GM19351 (cell line): Measurements from ENCODE around the gene DHRS7.

Source experiments
- ATAC-seq: cut with Tn5 transposase; IDR thresholded peaks from one replicate; pipeline ENCODE4 v1.9.1; 2021; ENCODE audit warnings: mild to moderate bottlenecking, moderate library complexity; ENCODE audit not compliant: unreplicated experiment

The DHRS7 gene, protein sequence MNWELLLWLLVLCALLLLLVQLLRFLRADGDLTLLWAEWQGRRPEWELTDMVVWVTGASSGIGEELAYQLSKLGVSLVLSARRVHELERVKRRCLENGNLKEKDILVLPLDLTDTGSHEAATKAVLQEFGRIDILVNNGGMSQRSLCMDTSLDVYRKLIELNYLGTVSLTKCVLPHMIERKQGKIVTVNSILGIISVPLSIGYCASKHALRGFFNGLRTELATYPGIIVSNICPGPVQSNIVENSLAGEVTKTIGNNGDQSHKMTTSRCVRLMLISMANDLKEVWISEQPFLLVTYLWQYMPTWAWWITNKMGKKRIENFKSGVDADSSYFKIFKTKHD

DNA sequence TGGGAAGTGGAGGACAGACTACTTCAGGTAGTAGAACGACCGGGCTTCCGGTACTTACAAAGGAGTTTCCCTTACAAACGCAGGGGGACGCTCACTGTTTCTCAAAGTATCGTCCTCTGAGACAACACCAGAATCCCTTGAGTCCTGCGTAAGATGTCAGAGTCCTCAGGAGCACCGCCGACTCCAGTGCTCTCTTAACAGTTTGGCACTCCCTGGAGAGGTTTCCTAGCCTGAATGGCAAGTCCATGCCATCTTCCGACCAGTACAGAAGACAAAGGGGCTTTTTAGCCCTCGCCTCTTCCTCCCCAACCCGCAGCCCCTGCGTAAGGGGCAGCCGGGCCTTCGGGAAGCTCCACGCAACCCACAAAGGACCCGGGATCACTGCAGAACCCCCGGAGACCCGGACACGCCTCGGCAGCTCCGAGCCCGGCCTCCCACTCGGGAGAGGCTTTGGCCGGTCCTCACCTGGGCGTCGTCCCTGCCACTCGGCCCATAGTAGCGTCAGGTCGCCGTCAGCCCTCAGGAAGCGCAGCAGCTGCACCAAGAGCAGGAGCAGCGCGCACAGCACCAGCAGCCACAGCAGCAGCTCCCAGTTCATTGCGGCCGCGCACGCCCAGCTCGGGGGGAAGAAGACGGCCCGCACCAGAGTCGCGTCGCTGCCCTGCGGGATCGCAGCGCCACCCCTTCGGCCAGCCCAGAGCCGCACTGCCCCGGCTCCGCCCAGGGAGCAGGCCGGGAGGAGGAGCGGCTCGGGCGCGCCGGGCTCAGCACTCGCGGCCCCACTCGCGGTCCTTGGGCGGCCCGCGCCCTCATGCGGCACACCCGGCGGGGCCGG is at the start of gene DHRS7:
TSS of gene DHRS7 (minus strand) at position 687 of the 835 bp plus-strand sequence. CDS start at position 598, 89 bp downstream.
- ATAC-seq: peak; percentile 86

DNA sequence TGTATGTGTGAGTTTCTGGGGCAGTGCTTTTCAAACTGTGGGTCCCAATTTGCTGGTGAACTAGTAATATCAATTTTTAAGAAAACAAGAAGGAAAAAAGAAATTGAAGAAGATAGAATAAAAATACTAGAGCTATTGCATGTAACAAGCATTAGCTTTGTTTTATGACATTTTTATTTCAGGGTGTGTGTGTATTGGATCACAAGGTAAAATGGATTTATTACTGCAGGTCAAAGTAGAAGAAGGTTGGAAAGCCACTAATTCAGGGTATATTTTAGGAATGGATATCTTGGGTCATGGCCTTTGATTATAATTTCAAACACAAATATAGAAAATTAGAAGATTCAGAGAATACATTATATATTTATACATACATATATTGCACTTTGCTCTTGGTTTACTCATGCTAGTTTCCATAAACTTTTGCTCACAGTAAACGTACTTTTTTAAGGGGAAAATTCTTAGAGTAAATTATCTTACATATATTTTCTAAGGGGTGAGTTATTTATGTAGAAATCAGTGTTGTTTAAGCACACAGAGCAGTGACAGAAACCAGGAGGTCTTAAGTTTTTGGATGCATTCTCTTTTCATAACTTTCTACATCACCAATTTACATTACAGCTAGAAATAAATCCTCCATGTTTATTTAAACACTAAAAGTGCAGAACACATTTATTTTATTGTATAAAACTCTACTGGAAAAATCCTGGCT is 49.4 kb upstream of the DHRS7 start:
- ATAC-seq: no peak

DNA sequence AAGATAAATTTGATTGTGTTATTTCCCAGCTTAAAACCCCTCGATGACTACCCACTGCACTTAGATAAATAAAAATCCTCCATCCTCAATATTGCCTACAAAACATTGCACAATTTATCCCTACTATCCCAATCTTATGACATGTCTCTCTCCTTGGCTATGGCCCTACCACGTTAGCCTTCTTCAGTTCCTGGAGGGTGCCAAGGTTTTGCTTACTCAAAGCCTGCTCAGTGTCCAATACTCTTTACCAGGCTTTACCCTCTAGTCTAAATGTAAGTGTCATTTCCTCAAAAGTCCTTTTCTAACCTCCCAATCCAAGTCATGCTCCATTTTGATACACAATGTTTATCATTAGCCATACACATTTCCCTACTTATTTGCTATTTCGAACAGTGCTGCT is 48.8 kb upstream of the DHRS7 start:
- no peak for ATAC-seq

DNA sequence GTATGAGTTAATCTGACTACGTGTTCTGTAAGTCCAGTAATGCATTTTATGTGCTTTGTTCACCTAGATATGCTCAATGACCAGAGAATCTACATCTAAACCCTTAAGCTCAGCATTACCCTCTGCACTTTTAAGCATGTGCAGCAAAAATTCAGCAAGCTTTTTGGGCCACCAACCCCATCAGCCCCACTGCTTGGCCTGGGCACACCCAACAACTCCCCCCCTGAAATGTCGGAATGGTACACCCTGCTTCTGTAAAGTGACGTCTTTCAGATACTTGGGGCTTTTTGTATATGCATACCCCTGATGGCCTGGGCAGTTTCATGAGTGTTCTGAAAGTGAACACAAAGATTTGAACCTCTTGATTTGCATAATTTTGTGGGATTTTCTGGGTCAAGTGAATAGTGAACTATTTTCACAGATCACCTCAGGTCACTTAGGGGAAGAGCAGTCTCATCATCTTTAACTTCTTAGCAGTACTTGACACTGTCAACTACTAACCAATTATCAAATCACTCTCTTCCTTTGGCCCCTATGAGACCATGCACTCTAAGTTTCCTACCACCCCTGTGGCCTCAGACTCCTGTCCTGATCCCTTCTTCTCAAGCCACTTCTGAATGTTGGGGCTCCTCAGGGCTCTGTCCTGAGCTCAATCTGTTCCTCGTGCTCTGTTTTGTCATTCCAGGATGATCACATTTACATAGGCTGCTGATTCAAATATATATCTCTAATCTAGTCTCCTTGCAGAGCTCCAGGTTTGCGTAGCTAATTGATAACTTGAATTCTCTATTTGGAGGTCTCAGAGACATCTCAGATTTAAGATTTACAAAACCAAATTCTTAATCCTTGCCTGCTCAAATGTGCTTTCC is 47.5 kb upstream of the DHRS7 start:
- ATAC-seq: peak; percentile 89

DNA sequence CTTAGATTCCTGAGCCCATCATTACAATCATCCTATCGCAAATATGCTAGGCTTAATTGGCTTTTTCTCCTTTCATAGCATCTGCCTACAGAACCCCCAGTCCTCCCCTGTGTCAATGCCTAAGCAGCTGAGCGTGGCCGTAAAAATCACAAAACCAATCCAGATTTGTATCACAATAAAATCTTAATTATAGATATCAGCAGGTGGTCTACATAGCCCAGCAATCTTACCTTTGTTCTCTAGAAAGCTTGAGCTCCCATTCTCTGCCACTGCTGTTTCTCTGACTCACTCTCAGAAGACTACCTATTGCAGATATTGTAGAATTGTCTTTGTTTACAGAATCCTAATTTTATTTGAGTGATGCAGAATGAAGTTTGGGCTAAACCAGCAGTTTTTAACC is 46.0 kb upstream of the DHRS7 start:
- no peak for ATAC-seq

DNA sequence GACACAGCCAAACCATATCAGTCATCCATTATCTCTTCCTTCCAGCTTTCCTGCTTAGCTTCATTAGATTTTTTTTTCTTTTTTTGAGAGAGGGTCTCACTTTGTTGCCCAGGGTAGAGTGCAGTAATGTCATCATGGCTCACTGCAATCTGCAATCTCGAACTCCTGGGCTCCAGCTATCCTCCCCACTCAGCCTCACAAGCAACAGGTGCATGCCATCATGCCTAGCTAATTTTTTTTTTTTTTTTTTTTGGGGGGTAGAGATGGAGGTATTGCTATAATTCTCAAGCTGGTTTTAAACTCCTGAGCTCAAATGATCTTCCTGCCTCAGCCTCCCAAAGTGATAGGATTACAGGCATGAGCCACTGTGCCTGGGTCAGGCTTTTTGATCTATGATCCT is 45.5 kb upstream of the DHRS7 start:
- ATAC-seq: no peak

DNA sequence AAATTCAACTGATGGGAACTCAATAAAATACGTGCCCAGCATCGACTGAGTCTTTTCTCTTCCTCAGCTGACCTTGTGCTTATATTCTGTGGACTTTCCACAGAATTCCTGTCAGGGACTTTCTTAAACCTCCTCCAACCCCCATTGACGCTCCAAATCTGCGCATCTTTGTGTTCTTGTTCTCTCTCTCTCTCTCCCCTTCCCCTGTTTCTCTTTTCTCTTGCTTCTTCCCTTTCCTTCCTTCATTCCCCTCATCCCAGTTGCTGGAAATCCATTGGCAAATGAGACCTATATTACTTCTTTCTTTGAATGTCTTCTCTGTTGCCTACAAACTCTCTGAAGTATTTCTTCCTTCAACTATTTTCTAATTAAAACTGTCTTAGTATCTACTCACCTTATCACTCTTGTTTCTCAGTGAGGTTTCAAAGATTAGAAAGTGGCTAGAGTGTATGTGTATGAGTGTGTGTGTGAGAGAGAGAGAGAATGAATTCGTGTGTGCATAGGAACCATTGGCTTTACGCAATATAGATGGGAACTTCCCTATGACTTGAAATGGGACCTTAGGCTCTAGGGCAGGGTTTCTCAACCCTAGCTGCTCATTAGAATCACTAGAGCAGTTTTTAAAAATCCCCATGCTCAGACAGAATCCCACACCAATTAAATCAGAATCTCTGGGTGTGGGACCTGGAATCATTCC is 41.8 kb upstream of the DHRS7 start:
- peak; percentile 32 for ATAC-seq

DNA sequence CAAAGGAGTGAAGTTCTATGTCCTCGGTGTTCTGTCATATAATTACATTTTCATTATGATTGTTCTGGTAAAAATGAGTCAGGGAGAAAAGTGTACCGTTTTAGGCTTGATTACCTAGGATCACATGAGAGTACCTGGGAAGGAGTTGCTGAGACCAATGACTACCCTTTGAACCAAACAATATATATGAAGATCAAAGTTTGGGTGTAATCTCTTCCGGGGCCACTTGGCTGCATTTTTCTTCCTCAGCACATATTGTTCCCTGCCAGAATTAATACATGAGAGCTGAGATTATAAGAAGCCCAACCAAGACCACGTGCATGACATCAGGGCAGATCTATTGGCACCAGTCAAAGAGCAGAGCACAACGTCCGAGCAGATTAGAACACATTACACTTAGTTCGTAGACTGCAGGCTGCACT is 41.1 kb upstream of the DHRS7 start:
- no peak for ATAC-seq

DNA sequence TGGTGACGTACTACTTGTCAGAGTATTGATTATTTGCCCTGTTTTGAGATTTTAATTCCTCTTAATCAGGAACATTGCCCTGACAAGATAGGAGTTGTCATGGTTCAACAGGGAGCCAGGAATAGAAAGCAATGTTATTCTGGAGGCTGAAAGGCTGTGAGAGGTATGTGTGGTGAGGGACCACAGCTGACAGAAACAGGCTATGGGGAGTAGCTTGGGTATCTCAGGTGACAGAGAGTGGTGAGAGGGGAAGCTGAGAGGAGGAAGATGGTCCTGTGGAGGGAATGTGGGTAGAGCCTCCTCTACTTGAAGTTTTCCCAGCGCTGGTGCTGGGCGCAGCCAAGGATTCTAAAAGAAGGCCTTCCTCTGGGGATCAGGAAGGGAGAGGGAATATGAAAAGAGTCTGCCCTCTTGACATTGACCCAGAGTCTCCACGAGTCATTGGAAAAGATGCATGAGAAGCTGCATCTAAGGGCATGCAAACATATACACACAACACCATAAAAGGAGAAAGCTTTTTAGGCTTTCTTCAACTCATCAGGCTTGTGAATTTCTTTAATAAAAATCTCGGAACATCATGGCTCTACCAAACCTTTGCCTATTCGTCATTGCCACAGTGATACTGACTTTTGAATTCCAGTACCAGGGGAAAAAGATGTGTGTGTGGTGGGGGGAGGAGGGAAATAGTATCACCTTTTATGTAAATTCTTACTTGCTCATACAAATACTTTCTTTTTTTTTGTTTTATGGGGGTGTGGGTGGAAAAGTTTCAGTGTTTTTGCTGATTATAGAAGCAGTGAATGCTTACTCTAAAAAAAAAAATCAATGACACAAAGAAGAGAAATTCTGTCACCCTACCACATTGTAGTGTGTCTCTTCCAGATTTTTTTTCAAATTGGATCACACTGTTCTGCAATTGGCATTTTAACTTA is 39.9 kb upstream of the DHRS7 start:
- ATAC-seq: peak; percentile 49

DNA sequence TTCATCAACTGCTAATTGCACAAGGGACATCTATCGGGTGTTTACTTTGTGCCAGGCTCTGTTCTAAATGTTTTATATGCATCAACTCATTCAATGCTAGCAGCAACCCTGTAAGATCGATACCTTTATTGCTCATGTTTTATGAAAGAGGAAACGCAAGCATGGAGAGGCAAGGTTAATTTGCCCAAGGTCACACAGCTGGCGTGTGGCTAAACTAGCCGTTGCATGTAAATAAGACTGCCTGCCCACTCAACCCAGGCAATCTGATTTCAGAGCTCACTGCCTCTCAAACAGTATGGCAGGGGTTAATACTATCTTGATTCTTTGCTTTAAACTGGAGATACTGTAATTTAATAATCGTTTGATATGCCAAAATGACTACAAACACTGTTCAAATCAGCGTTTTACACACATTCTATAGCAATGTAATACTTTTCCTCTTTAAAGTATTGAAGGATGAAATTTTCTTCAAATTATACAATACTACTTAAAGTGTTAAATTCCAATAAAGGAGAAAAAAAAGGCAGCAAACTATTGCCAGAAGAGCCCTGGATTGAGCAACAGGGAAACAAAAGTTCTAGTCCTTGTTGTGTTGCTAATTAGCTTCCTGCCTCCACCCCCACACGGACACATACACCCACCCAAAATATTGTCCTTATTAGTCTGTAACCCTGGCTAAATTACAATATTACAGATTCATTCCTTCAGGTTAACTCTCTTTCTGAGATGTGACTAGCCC is 39.1 kb upstream of the DHRS7 start:
- peak; percentile 70 for ATAC-seq

DNA sequence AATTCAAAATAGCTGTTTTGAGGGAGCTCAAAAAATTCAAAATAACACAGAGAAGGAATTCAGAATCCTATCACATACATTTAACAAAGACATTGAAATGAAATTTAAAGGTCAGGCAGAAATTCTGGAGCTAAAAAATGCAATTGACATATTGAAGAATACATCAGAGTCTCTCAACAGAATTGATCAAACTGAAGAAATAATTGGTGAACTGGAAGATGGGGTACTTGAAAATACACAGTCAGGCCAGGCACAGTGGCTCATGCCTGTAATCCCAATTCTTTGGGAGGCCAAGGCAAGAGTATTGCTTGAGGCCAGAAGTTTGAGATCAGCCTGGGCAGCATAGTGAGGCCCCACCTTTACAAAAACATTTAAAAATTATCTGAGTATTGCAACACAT is 34.1 kb upstream of the DHRS7 start:
- ATAC-seq: no peak

DNA sequence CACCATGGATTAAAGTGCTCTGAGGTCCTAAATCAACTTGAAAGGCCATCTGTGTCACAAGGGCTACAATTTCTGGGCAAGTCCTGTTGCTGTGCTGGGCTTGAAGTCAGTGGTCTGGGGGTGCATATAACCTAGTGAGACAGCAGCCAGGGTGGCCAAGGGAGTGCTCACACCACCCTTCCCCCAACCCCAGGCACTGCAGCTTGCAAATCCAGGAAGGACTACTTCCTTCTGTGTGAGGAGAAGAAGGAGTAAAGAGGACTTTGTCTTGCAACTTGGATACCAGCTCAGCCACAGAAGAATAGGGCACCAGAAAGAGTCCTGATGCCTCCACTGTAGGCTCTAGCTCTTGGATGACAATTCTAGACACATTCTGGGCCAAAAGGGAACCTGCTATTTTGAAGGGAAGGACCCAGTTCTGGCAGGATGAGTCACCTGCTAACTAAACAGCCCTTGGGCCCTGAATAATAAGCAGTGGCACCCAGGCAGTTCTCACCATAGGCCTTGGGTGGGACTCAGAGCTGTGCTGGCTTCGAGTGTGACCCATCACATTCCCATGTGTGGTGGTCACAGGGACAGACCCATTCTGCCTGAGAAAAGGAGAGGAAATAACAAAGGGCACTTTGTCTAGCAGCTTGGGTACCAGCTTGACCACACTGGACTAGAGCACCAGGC is 32.6 kb upstream of the DHRS7 start:
- ATAC-seq: no peak

DNA sequence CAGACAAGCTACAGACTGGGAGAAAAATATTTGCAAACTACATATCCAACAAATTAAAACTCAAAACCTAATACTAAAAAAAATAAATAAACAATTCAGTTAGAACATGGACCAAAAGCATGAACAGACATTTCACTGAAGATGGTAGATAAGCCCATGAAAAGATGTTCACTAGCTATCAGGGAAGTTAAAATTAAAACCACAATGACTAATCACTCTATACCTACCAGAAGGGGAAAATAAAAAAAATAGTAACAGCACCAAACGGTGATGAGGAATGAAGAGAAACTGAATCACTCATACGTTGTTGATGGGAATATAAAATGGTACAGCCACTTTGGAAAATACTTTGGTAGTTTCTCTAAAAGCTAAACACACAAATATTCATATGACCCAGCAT is 31.1 kb upstream of the DHRS7 start:
- no peak for ATAC-seq

DNA sequence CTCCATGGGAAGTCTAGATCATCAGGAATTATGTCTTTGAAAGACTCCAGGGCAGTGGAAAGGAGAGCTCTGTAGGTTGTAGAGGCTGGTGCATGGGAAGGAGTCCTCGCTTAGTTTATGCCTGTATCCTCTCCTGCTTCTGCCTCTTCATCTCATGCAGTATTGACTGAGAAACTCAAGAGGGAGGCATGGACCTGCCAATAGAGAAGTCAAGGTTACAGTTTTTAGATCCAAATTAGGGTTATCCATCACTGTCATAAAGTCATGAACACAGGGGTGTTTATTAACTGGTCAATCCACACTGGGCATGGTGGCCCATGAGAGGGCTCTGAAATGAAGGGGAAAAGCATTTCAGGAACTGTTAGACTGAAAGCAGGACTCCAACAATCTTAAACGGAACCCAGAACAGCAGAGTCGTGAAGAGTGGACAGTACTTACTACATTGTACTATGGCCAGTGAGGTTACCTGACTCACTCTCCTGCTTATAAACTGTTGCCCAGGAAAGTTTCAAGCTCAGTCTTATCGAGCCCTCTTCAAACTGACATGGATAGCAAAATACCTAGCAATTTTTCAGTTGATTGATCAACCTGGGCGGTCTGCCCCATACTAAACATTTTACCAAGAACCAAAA is 30.1 kb upstream of the DHRS7 start:
- ATAC-seq: peak; percentile 90

DNA sequence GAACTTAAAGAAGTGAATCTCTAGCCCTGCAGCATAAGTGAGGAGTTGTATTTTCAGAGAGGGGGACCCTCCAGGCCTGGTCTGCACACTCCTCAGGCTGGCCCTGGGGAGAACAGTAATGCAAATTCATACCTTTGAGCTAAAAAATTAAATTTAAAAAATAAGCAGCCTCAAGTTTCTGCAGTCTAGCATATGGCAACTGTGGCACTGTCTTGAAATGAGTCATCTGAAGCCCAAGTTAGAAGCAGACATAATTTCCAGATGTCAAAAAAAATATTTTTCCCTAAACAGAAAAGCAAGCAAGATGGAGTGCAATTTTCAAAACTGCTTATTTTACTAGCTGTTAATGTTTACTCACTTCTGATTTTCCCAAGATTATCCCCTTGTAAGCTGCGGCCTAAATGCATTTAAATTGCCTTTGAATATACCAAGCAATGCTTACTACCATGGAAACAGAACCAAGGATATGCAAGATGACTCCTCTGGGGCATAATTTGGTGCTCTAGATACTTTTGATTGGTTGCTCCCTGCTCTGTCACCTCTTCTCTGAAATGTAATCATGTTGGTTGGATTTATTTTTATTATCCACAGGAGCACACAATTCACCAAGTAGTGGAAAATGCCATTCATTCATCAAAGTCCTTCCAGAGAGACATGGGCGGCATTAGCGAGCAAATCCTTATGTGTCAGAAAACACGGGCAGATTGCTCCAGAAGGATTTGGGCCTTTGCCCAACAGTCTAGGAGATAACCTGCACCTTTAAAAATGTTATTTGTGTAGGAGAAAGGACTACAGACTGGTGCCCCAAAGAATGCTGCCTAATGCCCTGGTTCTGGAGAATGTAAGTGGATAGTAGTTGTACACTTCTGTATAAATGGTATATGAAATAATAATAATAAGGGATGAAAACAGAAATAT is 25.0 kb upstream of the DHRS7 start:
- ATAC-seq: peak; percentile 60

DNA sequence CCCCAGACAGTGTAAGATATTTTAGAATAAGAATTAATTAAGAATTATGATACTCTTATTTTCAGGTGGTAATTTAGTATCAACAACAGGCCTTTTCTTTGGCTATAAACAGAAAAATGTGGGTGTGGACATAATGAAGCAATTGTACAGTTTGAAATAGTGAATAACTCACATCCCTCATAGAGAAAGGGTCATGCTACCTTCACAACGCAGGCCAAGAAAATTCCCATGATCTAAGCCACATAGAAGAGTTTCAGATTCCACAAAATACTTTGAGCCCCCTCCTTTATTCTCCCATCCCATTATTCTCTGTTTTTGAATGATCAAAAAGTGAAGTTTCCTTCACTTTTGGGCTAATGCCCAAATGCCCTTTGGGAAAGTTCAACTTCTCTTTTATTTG is 23.5 kb upstream of the DHRS7 start:
- no peak for ATAC-seq
